ENCODE measurements around the gene CCDC91.

- TF ChIP-seq CTCF (IDR thresholded peaks at IDR 0.05) (no peak), POLR2A (IDR thresholded peaks at IDR 0.05) (no peak)
Observed at GRCh38 chr12:28388879-28389278, 198.6 kb downstream of the CCDC91 start.
